Astrocyte (in vitro differentiated cells and primary cell): ENCODE data around the gene ZNF669. TPM values are rescaled to one million over a fixed set of nuclear protein-coding genes. Genes with fewer than 3 reads are reported as not detected.

ENCODE experiments used
- DNase-seq: peaks from one replicate; pipeline ENCODE4 v3.0.0-alpha.2; 2010; ENCODE audit warnings: low read depth
- FAIRE-seq: peaks from 2 replicates; lab custom pipeline; 2011; peaks lifted over from hg19 to GRCh38; lab: Jason Lieb, UNC
- H2AFZ ChIP-seq: 2 replicates; pipeline ENCODE4 v1.6.0; 2012; ENCODE audit warnings: low read depth, low read length, inconsistent platforms
- H3K27ac ChIP-seq: 2 replicates; pipeline ENCODE4 v1.5.1; 2011; ENCODE audit warnings: low read depth, low read length, inconsistent platforms
- H3K27me3 ChIP-seq: 2 replicates; pipeline ENCODE4 v1.6.0; 2011; ENCODE audit warnings: low read length, inconsistent platforms; ENCODE audit not compliant: insufficient read depth
- H3K36me3 ChIP-seq: 2 replicates; pipeline ENCODE4 v1.5.1; 2011; ENCODE audit warnings: low read length, inconsistent platforms; ENCODE audit not compliant: insufficient read depth
- H3K4me1 ChIP-seq: 2 replicates; pipeline ENCODE4 v1.5.1; 2011; ENCODE audit warnings: low read length, inconsistent platforms; ENCODE audit not compliant: insufficient read depth
- H3K4me2 ChIP-seq: 2 replicates; pipeline ENCODE4 v1.6.0; 2012; ENCODE audit warnings: low read length, inconsistent platforms
- H3K4me3 ChIP-seq: 2 replicates; pipeline ENCODE4 v1.5.1; 2011; ENCODE audit warnings: low read depth, mild to moderate bottlenecking, low read length, inconsistent platforms; ENCODE audit not compliant: insufficient read depth
- H3K79me2 ChIP-seq: 2 replicates; pipeline ENCODE4 v1.6.0; 2012; ENCODE audit warnings: mild to moderate bottlenecking, low read length, inconsistent platforms; ENCODE audit not compliant: insufficient read depth
- H3K9ac ChIP-seq: 2 replicates; pipeline ENCODE4 v1.6.0; 2012; ENCODE audit warnings: mild to moderate bottlenecking, low read length, inconsistent platforms
- H3K9me3 ChIP-seq: 2 replicates; pipeline ENCODE4 v1.5.1; 2012; ENCODE audit warnings: low read depth, mild to moderate bottlenecking, low read length, inconsistent platforms; ENCODE audit not compliant: insufficient read depth
- H4K20me1 ChIP-seq: 2 replicates; pipeline ENCODE4 v1.6.0; 2012; ENCODE audit warnings: low read length, inconsistent platforms; ENCODE audit not compliant: insufficient read depth
- H3K27ac Mint-ChIP-seq: one replicate; pipeline ENCODE4 v1.8.0; 2021; ENCODE audit warnings: mild to moderate bottlenecking, mixed read lengths; ENCODE audit not compliant: unreplicated experiment
- H3K27me3 Mint-ChIP-seq: one replicate; pipeline ENCODE4 v1.8.0; 2021; ENCODE audit warnings: low read depth, mixed read lengths; ENCODE audit not compliant: unreplicated experiment
- H3K36me3 Mint-ChIP-seq: one replicate; pipeline ENCODE4 v1.8.0; 2021; ENCODE audit warnings: low read depth, mixed read lengths; ENCODE audit not compliant: unreplicated experiment
- H3K4me1 Mint-ChIP-seq: one replicate; pipeline ENCODE4 v1.8.0; 2021; ENCODE audit warnings: low read depth, mixed read lengths; ENCODE audit not compliant: unreplicated experiment
- H3K4me3 Mint-ChIP-seq: one replicate; pipeline ENCODE4 v1.8.0; 2021; ENCODE audit warnings: mild to moderate bottlenecking, moderate library complexity, mixed read lengths; ENCODE audit not compliant: unreplicated experiment
- H3K9me3 Mint-ChIP-seq: one replicate; pipeline ENCODE4 v1.8.0; 2021; ENCODE audit warnings: mild to moderate bottlenecking, mixed read lengths; ENCODE audit not compliant: unreplicated experiment
- EZH2 ChIP-seq: IDR thresholded peaks from 2 replicates; pipeline ENCODE4 v1.6.1; 2012; ENCODE audit warnings: mild to moderate bottlenecking, low read length, inconsistent platforms; ENCODE audit not compliant: insufficient read depth
- total RNA-seq: library from RNA; stranded (reverse); gene quantifications from 2 replicates; pipeline ENCODE4 v1.2.1, GENCODE V29; 2021
- TF ChIP-seq, protein P1 (sequence below): IDR thresholded peaks from 2 replicates; pipeline ENCODE4 v1.5.1; 2011; ENCODE audit warnings: low read depth, mild to moderate bottlenecking, inconsistent platforms, low read length, moderate library complexity; ENCODE audit not compliant: insufficient read depth

The ZNF669 gene
- total RNA-seq, 1 donor from 2014 or later, result 9.4 TPM

DNA sequence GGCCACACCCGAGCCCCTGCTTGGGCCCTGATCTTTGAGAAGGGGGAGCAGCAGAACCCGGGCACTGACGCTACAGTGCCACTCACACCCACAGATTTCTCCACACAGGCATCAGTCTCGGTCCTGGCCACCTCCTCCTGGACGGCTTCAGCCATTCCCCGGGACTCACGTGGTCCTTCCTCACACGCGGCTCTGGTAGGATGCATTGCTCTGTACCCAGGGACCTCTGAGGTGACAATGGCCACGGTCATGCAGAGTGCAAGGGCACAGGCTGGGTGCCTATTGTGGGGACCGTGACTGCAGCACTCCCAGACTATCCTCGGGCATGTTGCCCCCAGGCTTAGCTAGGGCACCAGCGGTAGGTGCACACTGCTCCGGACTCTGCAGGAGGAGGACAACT, 13.7 kb downstream of the ZNF669 start:
- Histone ChIP-seq H3K4me2 (no peak overlapping the region), H3K4me1 (no peaks in the 10 kb centered on the region), H4K20me1 (no peaks in the 10 kb centered on the region), H3K79me2 (no peaks in the 10 kb centered on the region), H3K27ac (no peak overlapping the region), H3K9me3 (no peaks in the 10 kb centered on the region), H3K27me3 (no peaks in the 10 kb centered on the region), H3K4me3 (no peak overlapping the region), H3K36me3 (no peaks in the 10 kb centered on the region), H2AFZ (no peak overlapping the region), H3K9ac (no peak overlapping the region)
- FAIRE-seq, result no peak
- H3K27me3 Mint-ChIP-seq, result peaks cover 7% of the 10 kb centered on the region
- TF ChIP-seq, protein P1, sequence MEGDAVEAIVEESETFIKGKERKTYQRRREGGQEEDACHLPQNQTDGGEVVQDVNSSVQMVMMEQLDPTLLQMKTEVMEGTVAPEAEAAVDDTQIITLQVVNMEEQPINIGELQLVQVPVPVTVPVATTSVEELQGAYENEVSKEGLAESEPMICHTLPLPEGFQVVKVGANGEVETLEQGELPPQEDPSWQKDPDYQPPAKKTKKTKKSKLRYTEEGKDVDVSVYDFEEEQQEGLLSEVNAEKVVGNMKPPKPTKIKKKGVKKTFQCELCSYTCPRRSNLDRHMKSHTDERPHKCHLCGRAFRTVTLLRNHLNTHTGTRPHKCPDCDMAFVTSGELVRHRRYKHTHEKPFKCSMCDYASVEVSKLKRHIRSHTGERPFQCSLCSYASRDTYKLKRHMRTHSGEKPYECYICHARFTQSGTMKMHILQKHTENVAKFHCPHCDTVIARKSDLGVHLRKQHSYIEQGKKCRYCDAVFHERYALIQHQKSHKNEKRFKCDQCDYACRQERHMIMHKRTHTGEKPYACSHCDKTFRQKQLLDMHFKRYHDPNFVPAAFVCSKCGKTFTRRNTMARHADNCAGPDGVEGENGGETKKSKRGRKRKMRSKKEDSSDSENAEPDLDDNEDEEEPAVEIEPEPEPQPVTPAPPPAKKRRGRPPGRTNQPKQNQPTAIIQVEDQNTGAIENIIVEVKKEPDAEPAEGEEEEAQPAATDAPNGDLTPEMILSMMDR, result no peak
- TF ChIP-seq EZH2, result no peak
- no peak for DNase-seq
- no peaks in the 10 kb centered on the region for H3K36me3 Mint-ChIP-seq
- no peaks in the 10 kb centered on the region for H3K4me1 Mint-ChIP-seq
- H3K9me3 Mint-ChIP-seq, result peaks cover 2% of the 10 kb centered on the region
- H3K27ac Mint-ChIP-seq, result no peak overlapping the region
- no peak overlapping the region for H3K4me3 Mint-ChIP-seq

DNA sequence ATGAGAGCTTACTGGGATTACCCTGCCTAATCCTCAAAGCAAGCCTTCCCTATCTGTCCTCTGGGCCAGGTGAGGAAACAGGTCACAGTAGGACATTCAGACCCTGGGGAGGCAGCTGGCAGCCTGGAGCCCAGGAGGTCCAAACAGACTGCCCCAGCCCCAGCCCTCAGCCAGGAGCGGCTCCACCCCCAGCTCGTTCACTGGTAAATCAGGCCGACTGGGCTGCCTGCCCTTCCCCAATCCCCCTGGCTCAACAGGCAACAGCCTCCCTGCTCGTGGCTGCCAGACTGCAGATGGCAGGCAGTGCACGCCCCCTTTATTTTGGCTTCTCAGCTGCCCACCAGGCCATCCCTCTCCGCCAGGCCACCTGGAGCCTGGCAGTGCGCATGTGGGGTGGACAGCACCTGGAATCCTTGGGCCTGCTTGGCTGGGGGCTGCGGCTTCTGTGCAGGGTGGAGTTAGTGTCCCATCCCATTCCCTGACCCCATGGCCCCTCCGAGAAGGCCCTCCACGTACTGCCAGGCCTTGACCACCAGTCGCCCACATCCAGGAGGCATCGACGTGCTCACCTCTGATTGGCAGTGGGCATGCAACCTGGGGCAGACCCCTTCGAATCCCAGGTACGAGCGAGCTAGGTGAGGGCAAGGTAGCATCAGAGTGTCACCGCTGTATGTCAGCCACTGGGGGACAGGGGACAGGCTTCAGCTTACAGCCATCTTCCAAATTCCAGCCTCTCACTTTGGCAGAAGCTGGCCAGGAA, 14.4 kb downstream of the ZNF669 start:
- no peak for FAIRE-seq
- Mint-ChIP-seq H3K27me3 (peaks cover 7% of the 10 kb centered on the region), H3K36me3 (peaks cover under 1% of the 10 kb centered on the region), H3K4me3 (no peak overlapping the region), H3K4me1 (no peaks in the 10 kb centered on the region), H3K27ac (no peak overlapping the region), H3K9me3 (peaks cover 4% of the 10 kb centered on the region)
- no peaks in the 10 kb centered on the region for H3K36me3 ChIP-seq
- DNase-seq, result no peak
- no peak for TF ChIP-seq EZH2
- TF ChIP-seq, protein P1, result no peak
- H3K4me2 ChIP-seq, result no peak overlapping the region
- no peak overlapping the region for H2AFZ ChIP-seq
- no peak overlapping the region for H3K9ac ChIP-seq
- H3K4me3 ChIP-seq, result no peak overlapping the region
- H3K27ac ChIP-seq, result no peak overlapping the region
- H3K27me3 ChIP-seq, result no peaks in the 10 kb centered on the region
- H4K20me1 ChIP-seq, result no peaks in the 10 kb centered on the region
- H3K9me3 ChIP-seq, result no peaks in the 10 kb centered on the region
- H3K79me2 ChIP-seq, result no peaks in the 10 kb centered on the region
- no peaks in the 10 kb centered on the region for H3K4me1 ChIP-seq

- Histone ChIP-seq H3K9ac (no peak overlapping the region), H3K79me2 (no peaks in the 10 kb centered on the region), H3K27ac (no peak overlapping the region), H3K4me3 (no peak overlapping the region), H3K36me3 (no peaks in the 10 kb centered on the region), H3K4me2 (no peak overlapping the region), H4K20me1 (no peaks in the 10 kb centered on the region), H3K9me3 (no peaks in the 10 kb centered on the region), H3K27me3 (no peaks in the 10 kb centered on the region), H3K4me1 (no peaks in the 10 kb centered on the region), H2AFZ (no peak overlapping the region)
- no peaks in the 10 kb centered on the region for H3K4me1 Mint-ChIP-seq
- peaks cover 7% of the 10 kb centered on the region for H3K27me3 Mint-ChIP-seq
- H3K36me3 Mint-ChIP-seq, result peaks cover 3% of the 10 kb centered on the region
- no peak overlapping the region for H3K4me3 Mint-ChIP-seq
- H3K27ac Mint-ChIP-seq, result no peak overlapping the region
- DNase-seq (no peak), FAIRE-seq (no peak)
- TF ChIP-seq, protein P1, result no peak
- no peak for TF ChIP-seq EZH2
- H3K9me3 Mint-ChIP-seq, result peaks cover 6% of the 10 kb centered on the region
Observed at GRCh38 chr1:247088967-247089366, 15.2 kb downstream of the ZNF669 start.
